WI38 (cell line): ENCODE data around the gene YY1.

Experiments used
- H3K4me3 ChIP-seq: 2 replicates; pipeline ENCODE4 v1.5.1; 2011; ENCODE audit warnings: low read depth, mild to moderate bottlenecking, control low read depth, low read length
- CTCF ChIP-seq: IDR thresholded peaks from 2 replicates; pipeline ENCODE4 v1.5.1; 2012; ENCODE audit warnings: low read depth, mild to moderate bottlenecking, control low read depth, low read length

YY1 gene

GRCh38 chr14:100288382-100289185 is 49.6 kb downstream of the YY1 start:
- TF ChIP-seq CTCF: no peak
- H3K4me3 ChIP-seq: no peak overlapping the region

- no peak for TF ChIP-seq CTCF
- H3K4me3 ChIP-seq: no peak overlapping the region
These were observed 51.1 kb downstream of the YY1 start for GRCh38 chr14:100289916-100290606.

GRCh38 chr14:100290607-100291304 is 51.8 kb downstream of the YY1 start:
- no peak overlapping the region for H3K4me3 ChIP-seq
- no peak for TF ChIP-seq CTCF

GRCh38 chr14:100291305-100292075 is 52.5 kb downstream of the YY1 start:
- TF ChIP-seq CTCF: no peak
- H3K4me3 ChIP-seq: no peak overlapping the region

GRCh38 chr14:100292301-100292775 is 53.4 kb downstream of the YY1 start:
- no peak for TF ChIP-seq CTCF
- H3K4me3 ChIP-seq: no peak overlapping the region

GRCh38 chr14:100292776-100293461 is 54.0 kb downstream of the YY1 start:
- no peak overlapping the region for H3K4me3 ChIP-seq
- no peak for TF ChIP-seq CTCF
